ENCODE measurements around the gene COL5A1.

Gene COL5A1

GRCh38 chr9:134734270-134734669 is 92.7 kb downstream of the COL5A1 start:
- H3K27me3 ChIP-seq (ENCODE audit: control insufficient read depth, insufficient read depth, low read length): no peaks in the 10 kb centered on the region
- H3K9ac ChIP-seq: no peak overlapping the region
- no peaks in the 10 kb centered on the region for H3K36me3 ChIP-seq (ENCODE audit: control insufficient read depth, insufficient read depth, low read length)
- no peak overlapping the region for H2AFZ ChIP-seq
- H3K4me1 ChIP-seq: no peaks in the 10 kb centered on the region
- no peak overlapping the region for H3K27ac ChIP-seq
- no peak overlapping the region for H3K4me3 ChIP-seq (ENCODE audit: low read depth, low read length)
- TF ChIP-seq CTCF (IDR thresholded peaks at IDR 0.05): no peak
- H3K79me2 ChIP-seq: no peaks in the 10 kb centered on the region
- H3K9me3 ChIP-seq (ENCODE audit: control insufficient read depth, low read length): no peaks in the 10 kb centered on the region
- no peak overlapping the region for H3K4me2 ChIP-seq (ENCODE audit: low read length)

- Histone ChIP-seq H3K4me1 (no peaks in the 10 kb centered on the region), H3K4me3 (ENCODE audit: low read depth, low read length) (no peak overlapping the region), H3K9ac (no peak overlapping the region), H3K27me3 (ENCODE audit: control insufficient read depth, insufficient read depth, low read length) (no peaks in the 10 kb centered on the region), H3K9me3 (ENCODE audit: control insufficient read depth, low read length) (no peaks in the 10 kb centered on the region), H2AFZ (no peak overlapping the region), H3K4me2 (ENCODE audit: low read length) (no peak overlapping the region), H3K79me2 (no peaks in the 10 kb centered on the region), H3K36me3 (ENCODE audit: control insufficient read depth, insufficient read depth, low read length) (no peaks in the 10 kb centered on the region), H3K27ac (no peak overlapping the region)
- TF ChIP-seq CTCF (IDR thresholded peaks at IDR 0.05): no peak
Observed at GRCh38 chr9:134735441-134736175, 94.0 kb downstream of the COL5A1 start.

- no peaks in the 10 kb centered on the region for H3K36me3 ChIP-seq (ENCODE audit: control insufficient read depth, insufficient read depth, low read length)
Observed at GRCh38 chr9:134736791-134737497, 95.3 kb downstream of the COL5A1 start.

GRCh38 chr9:134737842-134738580 is 96.4 kb downstream of the COL5A1 start:
- no peak overlapping the region for H3K4me2 ChIP-seq (ENCODE audit: low read length)
- H3K9me3 ChIP-seq (ENCODE audit: control insufficient read depth, low read length): no peaks in the 10 kb centered on the region
- H3K36me3 ChIP-seq (ENCODE audit: control insufficient read depth, insufficient read depth, low read length): no peaks in the 10 kb centered on the region
- no peak overlapping the region for H3K9ac ChIP-seq
- no peak overlapping the region for H2AFZ ChIP-seq
- H3K4me3 ChIP-seq (ENCODE audit: low read depth, low read length): no peak overlapping the region
- H3K27ac ChIP-seq: no peak overlapping the region
- no peaks in the 10 kb centered on the region for H3K27me3 ChIP-seq (ENCODE audit: control insufficient read depth, insufficient read depth, low read length)
- no peak for TF ChIP-seq CTCF (IDR thresholded peaks at IDR 0.05)
- no peaks in the 10 kb centered on the region for H3K79me2 ChIP-seq
- H3K4me1 ChIP-seq: no peaks in the 10 kb centered on the region

More at GRCh38 chr9:134736791-134737497, 95.3 kb downstream of the COL5A1 start:
- no peaks in the 10 kb centered on the region for H3K79me2 ChIP-seq
- H3K4me3 ChIP-seq (ENCODE audit: low read depth, low read length): no peak overlapping the region
- H3K4me2 ChIP-seq (ENCODE audit: low read length): no peak overlapping the region
- H3K27ac ChIP-seq: no peak overlapping the region
- TF ChIP-seq CTCF (IDR thresholded peaks at IDR 0.05): no peak
- no peak overlapping the region for H2AFZ ChIP-seq
- H3K27me3 ChIP-seq (ENCODE audit: control insufficient read depth, insufficient read depth, low read length): no peaks in the 10 kb centered on the region
- no peaks in the 10 kb centered on the region for H3K9me3 ChIP-seq (ENCODE audit: control insufficient read depth, low read length)
- H3K4me1 ChIP-seq: no peaks in the 10 kb centered on the region
- no peak overlapping the region for H3K9ac ChIP-seq
